Tibial nerve (tissue), 4 donors: ENCODE results near the gene CNEP1R1. TPM values are rescaled to one million over a fixed set of nuclear protein-coding genes. Genes with fewer than 3 reads are reported as not detected.
"Not testable (repeated sequence)": the region's sequence is repeated elsewhere in the genome, so short reads cannot be mapped to it uniquely, and the experiment has no call there.

Experiments
- DNase-seq, 2 donors: peaks; one replicate each; pipeline ENCODE4 v3.0.0-alpha.2; 2019; ENCODE audit warnings: low spot score in 2 of 2
- H3K27ac ChIP-seq, 4 donors: fragments of 200-600 bp; sonication (generic) in 3 of 4; one replicate each; pipeline ENCODE4 v1.5.1; 2017 to 2019; ENCODE audit warnings: mild to moderate bottlenecking in 1 of 4
- H3K27me3 ChIP-seq, 2 donors: fragments of 200-600 bp; sonication (generic) in 1 of 2; one replicate each; pipeline versions ENCODE4 v1.5.1 to v1.6.0; 2017 to 2019
- H3K36me3 ChIP-seq, 3 donors: fragments of 200-600 bp; sonication (generic); one replicate each; pipeline ENCODE4 v1.5.1; 2018 to 2019
- H3K4me1 ChIP-seq, 4 donors: fragments of 200-600 bp; sonication (generic) in 3 of 4; one replicate each; pipeline ENCODE4 v1.5.1; 2017 to 2019
- H3K4me3 ChIP-seq, 4 donors: fragments of 200-600 bp; sonication (generic) in 3 of 4; one replicate each; pipeline ENCODE4 v1.5.1; 2017 to 2019; ENCODE audit warnings: mild to moderate bottlenecking in 1 of 4, moderate library complexity in 1 of 4
- H3K9me3 ChIP-seq, 4 donors: fragments of 200-600 bp; sonication (generic) in 3 of 4; one replicate each; pipeline ENCODE4 v1.5.1; 2017 to 2019
- CTCF ChIP-seq, 5 experiments: fragments of 200-600 bp in 3 of 5; fragments of 450-650 bp in 2 of 5; sonication (generic) in 3 of 5; IDR thresholded peaks; one replicate each; pipeline ENCODE4 v1.5.1; 2016 to 2019; ENCODE audit warnings: antibody characterized with exemption in 5 of 5, mild to moderate bottlenecking in 3 of 5, moderate library complexity in 2 of 5
- EP300 ChIP-seq, 2 donors: sonication (generic); formaldehyde crosslinking; IDR thresholded peaks; one replicate each; pipeline ENCODE4 v1.6.1; 2017; ENCODE audit warnings: antibody characterized with exemption in 2 of 2, mild to moderate bottlenecking in 1 of 2
- POLR2A ChIP-seq, 2 donors: fragments of 450-650 bp; IDR thresholded peaks; one replicate each; pipeline ENCODE4 v1.6.1; 2017; ENCODE audit warnings: antibody characterized with exemption in 2 of 2, mild to moderate bottlenecking in 2 of 2, moderate library complexity in 2 of 2
- WGBS, 2 donors: methylation state at CpG; one replicate each; pipeline ENCODE4 v1.1.5; 2018; 5-methylcytosine and 5-hydroxymethylcytosine counted together
- total RNA-seq, 4 donors: library from RNA; depleted of rRNA; stranded (reverse); fragments of >200 nt; gene quantifications; one replicate each; pipeline ENCODE4 v1.1.0, GENCODE V29; 2016

Gene CNEP1R1
- total RNA-seq, 4 donors from 2014 or later: 5.3 to 23.2 (median 10.2) TPM

GRCh38 chr16:50011707-50012106, 13.3 kb upstream of the CNEP1R1 start:
- Histone ChIP-seq H3K36me3 (no peaks in the 10 kb centered on the region), H3K27ac (no peak overlapping the region), H3K27me3 (no peaks in the 10 kb centered on the region), H3K4me1 (peaks cover 0 to 3% (median 0%) of the 10 kb centered on the region in 4 donors), H3K4me3 (no peak overlapping the region), H3K9me3 (no peaks in the 10 kb centered on the region)
- DNase-seq: no peak
- TF ChIP-seq CTCF (IDR thresholded peaks at IDR 0.05) (no peak), POLR2A (IDR thresholded peaks at IDR 0.05) (no peak), EP300 (IDR thresholded peaks at IDR 0.05) (no peak)
- WGBS, 2 donors: 72 to 78% methylated on average over 3 of the region's 3 CpGs

DNA sequence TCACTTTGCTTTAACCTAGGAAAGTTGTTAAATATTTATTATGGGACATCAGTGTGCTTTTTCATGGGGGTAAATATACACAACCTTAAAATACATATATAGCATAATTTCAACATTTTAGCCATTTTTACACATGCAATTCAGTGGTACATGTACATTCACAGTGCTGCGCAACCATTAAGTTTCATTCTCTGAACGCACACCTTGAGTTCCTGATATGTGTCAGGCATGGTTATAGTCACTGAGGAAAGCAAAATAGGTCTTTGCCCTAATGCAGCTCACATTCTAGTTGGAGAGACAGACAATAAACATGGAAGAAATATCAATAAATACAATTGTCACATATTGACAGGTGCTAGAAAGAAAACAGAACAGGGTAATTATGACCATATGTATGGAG, 12.8 kb upstream of the CNEP1R1 start:
- no peaks in the 10 kb centered on the region for H3K36me3 ChIP-seq
- peaks cover 0 to 3% (median 0%) of the 10 kb centered on the region in 4 donors for H3K4me1 ChIP-seq
- H3K9me3 ChIP-seq: no peaks in the 10 kb centered on the region
- H3K27me3 ChIP-seq: no peaks in the 10 kb centered on the region
- DNase-seq: no peak
- TF ChIP-seq CTCF (IDR thresholded peaks at IDR 0.05) (no peak), EP300 (IDR thresholded peaks at IDR 0.05) (no peak)
- H3K27ac ChIP-seq: no peak overlapping the region
- no peak overlapping the region for H3K4me3 ChIP-seq
- WGBS, 2 donors: 82 to 91% methylated on average over 2 of the region's 2 CpGs

DNA sequence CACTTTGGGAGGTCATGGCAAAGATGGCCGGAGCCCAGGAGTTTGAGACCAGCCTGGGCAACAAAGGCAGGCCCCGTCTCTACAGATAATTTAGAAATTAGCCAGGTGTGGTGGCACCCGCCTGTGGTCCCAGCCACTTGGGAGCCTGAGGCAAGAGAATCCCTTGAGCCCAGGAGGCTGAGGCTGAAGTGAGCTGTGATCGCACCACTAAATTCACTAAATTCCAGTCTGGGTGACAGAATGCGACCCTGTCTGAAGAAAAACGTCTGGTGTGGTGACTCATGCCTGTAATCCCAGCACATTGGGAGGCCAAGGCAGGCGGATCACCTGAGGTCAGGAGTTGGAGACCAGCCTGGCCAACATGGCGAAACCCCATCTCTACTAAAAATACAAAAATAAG, 10.8 kb upstream of the CNEP1R1 start:
- not testable (repeated sequence) for H3K36me3 ChIP-seq, H3K27me3 ChIP-seq, H3K27ac ChIP-seq, DNase-seq, H3K4me3 ChIP-seq, H3K9me3 ChIP-seq, H3K4me1 ChIP-seq
- 83 to 84% methylated on average over 8 of the region's 8 CpGs for WGBS, 2 donors

- WGBS, 2 donors: 93 to 96% methylated on average over 2 of the region's 2 CpGs
- no peaks in the 10 kb centered on the region for H3K9me3 ChIP-seq
- no peaks in the 10 kb centered on the region for H3K36me3 ChIP-seq
- DNase-seq: no peak
- H3K4me3 ChIP-seq: no peak overlapping the region
- H3K27me3 ChIP-seq: no peaks in the 10 kb centered on the region
- H3K4me1 ChIP-seq: peaks cover 0 to 3% (median 0%) of the 10 kb centered on the region in 4 donors
- H3K27ac ChIP-seq: no peak overlapping the region
- no peak for TF ChIP-seq EP300 (IDR thresholded peaks at IDR 0.05)
- TF ChIP-seq CTCF (IDR thresholded peaks at IDR 0.05): no peak
- no peak for TF ChIP-seq POLR2A (IDR thresholded peaks at IDR 0.05)
These were observed 9.4 kb upstream of the CNEP1R1 start for GRCh38 chr16:50015631-50016030.

DNA sequence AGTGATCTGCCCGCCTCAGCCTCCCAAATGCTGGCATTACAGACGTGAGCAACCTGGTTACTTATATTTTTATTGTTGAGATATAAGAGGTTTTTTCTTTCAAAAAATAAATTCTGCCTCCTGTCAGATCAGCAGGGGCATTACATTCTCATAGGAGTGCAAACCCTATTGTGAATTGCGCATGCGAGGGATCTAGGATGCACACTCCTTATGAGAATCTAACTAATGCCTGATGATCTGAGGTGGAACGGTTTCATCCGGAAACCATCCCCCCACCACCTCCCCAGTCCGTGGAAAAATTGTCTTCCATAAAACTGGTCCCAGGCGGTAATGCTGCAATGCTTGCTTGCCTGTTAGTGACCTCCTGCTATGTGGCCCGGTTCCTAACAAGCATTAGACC, 7.5 kb upstream of the CNEP1R1 start:
- H3K4me1 ChIP-seq: no peaks in the 10 kb centered on the region
- no peaks in the 10 kb centered on the region for H3K36me3 ChIP-seq
- H3K27ac ChIP-seq: no peak overlapping the region
- no peak overlapping the region for H3K4me3 ChIP-seq
- DNase-seq: no peak
- no peaks in the 10 kb centered on the region for H3K27me3 ChIP-seq
- TF ChIP-seq EP300 (IDR thresholded peaks at IDR 0.05) (no peak), CTCF (IDR thresholded peaks at IDR 0.05) (no peak), POLR2A (IDR thresholded peaks at IDR 0.05) (no peak)
- 87 to 88% methylated on average over 9 of the region's 9 CpGs for WGBS, 2 donors
- no peaks in the 10 kb centered on the region for H3K9me3 ChIP-seq

DNA sequence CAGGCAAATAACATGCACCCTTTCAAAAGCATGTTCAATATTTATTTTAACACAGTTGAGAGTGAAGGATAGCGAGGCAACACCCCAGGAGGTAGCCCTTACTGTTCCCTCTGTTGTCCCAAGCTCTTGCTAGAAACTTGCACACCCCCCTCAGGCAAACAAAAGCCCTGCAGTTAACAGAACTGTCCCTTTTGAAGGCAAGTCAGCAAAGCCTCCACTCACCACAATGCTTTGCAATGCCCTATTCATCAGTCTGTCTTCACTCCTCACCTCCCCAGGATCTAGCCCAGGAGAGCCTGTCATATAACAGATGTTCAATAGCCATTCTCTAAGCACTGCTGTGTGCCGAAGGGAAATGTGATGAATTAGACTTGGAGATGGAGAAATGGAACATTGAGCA, 3.5 kb upstream of the CNEP1R1 start:
- Histone ChIP-seq H3K4me1 (peaks cover 0 to 13% (median 3%) of the 10 kb centered on the region in 4 donors), H3K36me3 (no peaks in the 10 kb centered on the region), H3K9me3 (no peaks in the 10 kb centered on the region), H3K27me3 (no peaks in the 10 kb centered on the region), H3K27ac (no peak overlapping the region), H3K4me3 (no peak overlapping the region)
- 51 to 52% methylated on average over 2 of the region's 2 CpGs for WGBS, 2 donors
- no peak for DNase-seq
- no peak for TF ChIP-seq CTCF (IDR thresholded peaks at IDR 0.05)
